Measurements from ENCODE around the gene POLA1.

POLA1 gene

GRCh38 chrX:24963823-24964222 lies 270.1 kb downstream of the POLA1 start:
- no peak overlapping the region for H3K56ac ChIP-seq (ENCODE audit: low read length)
- H4K5ac ChIP-seq (ENCODE audit: low read length) = no peak overlapping the region
- no peak overlapping the region for H3K18ac ChIP-seq (ENCODE audit: low read length)
- H3K23ac ChIP-seq (ENCODE audit: low read length) = no peak overlapping the region
- no peak overlapping the region for H3K4me2 ChIP-seq (ENCODE audit: low read length)
- no peak overlapping the region for H2BK15ac ChIP-seq (replicated peaks; ENCODE audit: low read depth)
- no peak overlapping the region for H3K27ac ChIP-seq (ENCODE audit: low read depth, low read length)
- DNase-seq = peak; percentile 59
- H3K79me2 ChIP-seq (ENCODE audit: control insufficient read depth, insufficient read depth, low read length) = no peaks in the 10 kb centered on the region
- H4K8ac ChIP-seq (ENCODE audit: low read depth, low read length) = no peak overlapping the region
- H2AK5ac ChIP-seq (ENCODE audit: low read length) = no peak overlapping the region
- H2BK120ac ChIP-seq (ENCODE audit: low read depth, low read length) = no peak overlapping the region
- H2BK5ac ChIP-seq (ENCODE audit: low read length) = no peak overlapping the region
- H3K27me3 ChIP-seq (ENCODE audit: insufficient read depth, low read length, poor library complexity) = no peaks in the 10 kb centered on the region
- H3K4me3 ChIP-seq (ENCODE audit: low read length) = no peak overlapping the region
- H3K4ac ChIP-seq (ENCODE audit: low read depth, low read length) = no peak overlapping the region
- H3K9ac ChIP-seq (ENCODE audit: low read length) = no peak overlapping the region
- no peaks in the 10 kb centered on the region for H3K4me1 ChIP-seq (ENCODE audit: control insufficient read depth, low read depth, low read length)
- no peaks in the 10 kb centered on the region for H3K79me1 ChIP-seq (ENCODE audit: low read length)
- H3K36me3 ChIP-seq (ENCODE audit: control insufficient read depth, insufficient read depth, low read length) = no peaks in the 10 kb centered on the region
- WGBS (ENCODE audit: extremely low coverage, insufficient coverage, low lambda C conversion rate) = no CpG with 5 or more reads among the region's 2 CpGs

GRCh38 chrX:24965372-24965771 lies 271.7 kb downstream of the POLA1 start:
- Histone ChIP-seq H2BK120ac (ENCODE audit: low read depth, low read length) (no peak overlapping the region), H3K27me3 (ENCODE audit: insufficient read depth, low read length, poor library complexity) (no peaks in the 10 kb centered on the region), H2BK5ac (ENCODE audit: low read length) (no peak overlapping the region), H3K4me1 (ENCODE audit: control insufficient read depth, low read depth, low read length) (no peaks in the 10 kb centered on the region), H3K79me1 (ENCODE audit: low read length) (no peaks in the 10 kb centered on the region), H3K23ac (ENCODE audit: low read length) (no peak overlapping the region), H3K4me2 (ENCODE audit: low read length) (no peak overlapping the region), H3K18ac (ENCODE audit: low read length) (no peak overlapping the region), H3K56ac (ENCODE audit: low read length) (no peak overlapping the region), H3K4ac (ENCODE audit: low read depth, low read length) (no peak overlapping the region), H2AK5ac (ENCODE audit: low read length) (no peak overlapping the region), H3K4me3 (ENCODE audit: low read length) (no peak overlapping the region), H3K36me3 (ENCODE audit: control insufficient read depth, insufficient read depth, low read length) (no peaks in the 10 kb centered on the region), H3K79me2 (ENCODE audit: control insufficient read depth, insufficient read depth, low read length) (no peaks in the 10 kb centered on the region), H3K9ac (ENCODE audit: low read length) (no peak overlapping the region), H3K27ac (ENCODE audit: low read depth, low read length) (no peak overlapping the region), H4K5ac (ENCODE audit: low read length) (no peak overlapping the region), H4K8ac (ENCODE audit: low read depth, low read length) (no peak overlapping the region), H2BK15ac (replicated peaks; ENCODE audit: low read depth) (no peak overlapping the region)
- no peak for DNase-seq
- WGBS (ENCODE audit: extremely low coverage, insufficient coverage, low lambda C conversion rate) = no CpG with 5 or more reads among the region's 1 CpG

DNA sequence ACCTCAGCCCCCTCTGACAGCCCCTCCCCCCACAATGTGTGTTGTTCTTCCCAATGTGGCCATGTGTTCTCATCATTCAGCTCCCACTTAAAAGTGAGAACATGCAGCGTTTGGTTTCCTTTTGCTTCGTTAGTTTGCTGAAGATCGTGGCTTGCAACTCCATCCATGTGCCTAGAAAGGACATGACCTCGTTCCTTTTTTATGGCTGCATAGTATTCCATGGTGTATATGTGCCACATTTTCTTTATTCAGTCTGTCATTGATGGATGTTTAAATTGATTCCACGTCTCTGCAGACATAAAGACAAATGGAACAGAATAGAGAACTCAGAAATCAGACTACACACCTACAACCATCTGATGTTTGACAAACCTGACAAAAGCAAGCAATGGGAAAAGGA lies 276.1 kb downstream of the POLA1 start:
- H3K79me2 ChIP-seq (ENCODE audit: control insufficient read depth, insufficient read depth, low read length) = no peaks in the 10 kb centered on the region
- no peak overlapping the region for H3K4ac ChIP-seq (ENCODE audit: low read depth, low read length)
- no peak overlapping the region for H2BK5ac ChIP-seq (ENCODE audit: low read length)
- H3K18ac ChIP-seq (ENCODE audit: low read length) = no peak overlapping the region
- no peak overlapping the region for H2AK5ac ChIP-seq (ENCODE audit: low read length)
- no peak overlapping the region for H4K8ac ChIP-seq (ENCODE audit: low read depth, low read length)
- H2BK15ac ChIP-seq (replicated peaks; ENCODE audit: low read depth) = no peak overlapping the region
- H3K79me1 ChIP-seq (ENCODE audit: low read length) = no peaks in the 10 kb centered on the region
- no peak overlapping the region for H3K56ac ChIP-seq (ENCODE audit: low read length)
- no peak for DNase-seq
- H3K27ac ChIP-seq (ENCODE audit: low read depth, low read length) = no peak overlapping the region
- H3K27me3 ChIP-seq (ENCODE audit: insufficient read depth, low read length, poor library complexity) = no peaks in the 10 kb centered on the region
- H3K9ac ChIP-seq (ENCODE audit: low read length) = no peak overlapping the region
- no peak overlapping the region for H3K23ac ChIP-seq (ENCODE audit: low read length)
- H4K5ac ChIP-seq (ENCODE audit: low read length) = no peak overlapping the region
- no CpG with 5 or more reads among the region's 5 CpGs for WGBS (ENCODE audit: extremely low coverage, insufficient coverage, low lambda C conversion rate)
- no peak overlapping the region for H2BK120ac ChIP-seq (ENCODE audit: low read depth, low read length)
- no peaks in the 10 kb centered on the region for H3K4me1 ChIP-seq (ENCODE audit: control insufficient read depth, low read depth, low read length)
- H3K36me3 ChIP-seq (ENCODE audit: control insufficient read depth, insufficient read depth, low read length) = no peaks in the 10 kb centered on the region
- H3K4me2 ChIP-seq (ENCODE audit: low read length) = no peak overlapping the region
- H3K4me3 ChIP-seq (ENCODE audit: low read length) = no peak overlapping the region

GRCh38 chrX:24979081-24979480 lies 285.4 kb downstream of the POLA1 start:
- H2BK120ac ChIP-seq (ENCODE audit: low read depth, low read length) = no peak overlapping the region
- DNase-seq = no peak
- no peaks in the 10 kb centered on the region for H3K4me1 ChIP-seq (ENCODE audit: control insufficient read depth, low read depth, low read length)
- no peaks in the 10 kb centered on the region for H3K79me2 ChIP-seq (ENCODE audit: control insufficient read depth, insufficient read depth, low read length)
- H2BK5ac ChIP-seq (ENCODE audit: low read length) = no peak overlapping the region
- H3K4me2 ChIP-seq (ENCODE audit: low read length) = no peak overlapping the region
- no peaks in the 10 kb centered on the region for H3K27me3 ChIP-seq (ENCODE audit: insufficient read depth, low read length, poor library complexity)
- no peak overlapping the region for H4K8ac ChIP-seq (ENCODE audit: low read depth, low read length)
- H3K79me1 ChIP-seq (ENCODE audit: low read length) = no peaks in the 10 kb centered on the region
- H3K36me3 ChIP-seq (ENCODE audit: control insufficient read depth, insufficient read depth, low read length) = no peaks in the 10 kb centered on the region
- H3K9ac ChIP-seq (ENCODE audit: low read length) = no peak overlapping the region
- H3K18ac ChIP-seq (ENCODE audit: low read length) = no peak overlapping the region
- no peak overlapping the region for H3K23ac ChIP-seq (ENCODE audit: low read length)
- H3K27ac ChIP-seq (ENCODE audit: low read depth, low read length) = no peak overlapping the region
- H3K4me3 ChIP-seq (ENCODE audit: low read length) = no peak overlapping the region
- no peak overlapping the region for H2AK5ac ChIP-seq (ENCODE audit: low read length)
- no CpG with 5 or more reads among the region's 3 CpGs for WGBS (ENCODE audit: extremely low coverage, insufficient coverage, low lambda C conversion rate)
- no peak overlapping the region for H4K5ac ChIP-seq (ENCODE audit: low read length)
- no peak overlapping the region for H2BK15ac ChIP-seq (replicated peaks; ENCODE audit: low read depth)
- no peak overlapping the region for H3K4ac ChIP-seq (ENCODE audit: low read depth, low read length)
- H3K56ac ChIP-seq (ENCODE audit: low read length) = no peak overlapping the region

DNA sequence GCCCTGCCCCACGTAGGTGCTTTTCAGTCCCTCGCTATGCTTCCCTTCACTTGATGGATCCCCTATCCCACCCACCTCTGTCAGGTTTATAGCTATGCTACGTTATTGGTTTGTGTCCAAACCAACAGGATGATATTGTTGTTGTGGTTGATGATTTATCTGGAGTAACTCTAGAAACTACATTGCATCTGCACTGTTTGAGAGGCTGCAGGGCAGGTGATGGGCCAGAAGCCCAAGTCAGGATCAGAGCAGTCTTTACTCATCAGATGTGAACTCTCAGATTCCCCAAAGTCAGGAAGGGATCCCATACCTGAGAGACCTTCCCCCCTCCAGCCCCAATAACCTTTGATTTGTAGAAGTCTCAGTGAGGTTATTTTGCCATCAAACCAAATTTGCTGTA lies 287.3 kb downstream of the POLA1 start:
- H3K9ac ChIP-seq (ENCODE audit: low read length) = no peak overlapping the region
- H3K27ac ChIP-seq (ENCODE audit: low read depth, low read length) = no peak overlapping the region
- no peak overlapping the region for H4K8ac ChIP-seq (ENCODE audit: low read depth, low read length)
- no peak overlapping the region for H2BK120ac ChIP-seq (ENCODE audit: low read depth, low read length)
- no peaks in the 10 kb centered on the region for H3K79me1 ChIP-seq (ENCODE audit: low read length)
- H2BK5ac ChIP-seq (ENCODE audit: low read length) = no peak overlapping the region
- no peak overlapping the region for H3K56ac ChIP-seq (ENCODE audit: low read length)
- no peak overlapping the region for H2BK15ac ChIP-seq (replicated peaks; ENCODE audit: low read depth)
- no peak overlapping the region for H3K4me3 ChIP-seq (ENCODE audit: low read length)
- no peak for DNase-seq
- no peaks in the 10 kb centered on the region for H3K27me3 ChIP-seq (ENCODE audit: insufficient read depth, low read length, poor library complexity)
- H3K4ac ChIP-seq (ENCODE audit: low read depth, low read length) = no peak overlapping the region
- H3K79me2 ChIP-seq (ENCODE audit: control insufficient read depth, insufficient read depth, low read length) = no peaks in the 10 kb centered on the region
- no peak overlapping the region for H3K18ac ChIP-seq (ENCODE audit: low read length)
- no peaks in the 10 kb centered on the region for H3K36me3 ChIP-seq (ENCODE audit: control insufficient read depth, insufficient read depth, low read length)
- no peak overlapping the region for H2AK5ac ChIP-seq (ENCODE audit: low read length)
- no peak overlapping the region for H3K4me2 ChIP-seq (ENCODE audit: low read length)
- no peak overlapping the region for H4K5ac ChIP-seq (ENCODE audit: low read length)
- H3K4me1 ChIP-seq (ENCODE audit: control insufficient read depth, low read depth, low read length) = no peaks in the 10 kb centered on the region
- H3K23ac ChIP-seq (ENCODE audit: low read length) = no peak overlapping the region
- no CpG with 5 or more reads among the region's 3 CpGs for WGBS (ENCODE audit: extremely low coverage, insufficient coverage, low lambda C conversion rate)

- Histone ChIP-seq H4K8ac (ENCODE audit: low read depth, low read length) (no peak overlapping the region), H3K4me3 (ENCODE audit: low read length) (no peak overlapping the region), H4K5ac (ENCODE audit: low read length) (no peak overlapping the region), H3K79me2 (ENCODE audit: control insufficient read depth, insufficient read depth, low read length) (no peaks in the 10 kb centered on the region), H3K27ac (ENCODE audit: low read depth, low read length) (no peak overlapping the region), H3K23ac (ENCODE audit: low read length) (no peak overlapping the region), H3K4ac (ENCODE audit: low read depth, low read length) (no peak overlapping the region), H2AK5ac (ENCODE audit: low read length) (no peak overlapping the region), H3K79me1 (ENCODE audit: low read length) (no peaks in the 10 kb centered on the region), H3K4me1 (ENCODE audit: control insufficient read depth, low read depth, low read length) (no peaks in the 10 kb centered on the region), H3K18ac (ENCODE audit: low read length) (no peak overlapping the region), H3K9ac (ENCODE audit: low read length) (no peak overlapping the region), H2BK5ac (ENCODE audit: low read length) (no peak overlapping the region), H3K4me2 (ENCODE audit: low read length) (no peak overlapping the region), H3K36me3 (ENCODE audit: control insufficient read depth, insufficient read depth, low read length) (no peaks in the 10 kb centered on the region), H2BK15ac (replicated peaks; ENCODE audit: low read depth) (no peak overlapping the region), H2BK120ac (ENCODE audit: low read depth, low read length) (no peak overlapping the region), H3K56ac (ENCODE audit: low read length) (no peak overlapping the region), H3K27me3 (ENCODE audit: insufficient read depth, low read length, poor library complexity) (no peaks in the 10 kb centered on the region)
- no peak for DNase-seq
- WGBS (ENCODE audit: extremely low coverage, insufficient coverage, low lambda C conversion rate) = no CpG with 5 or more reads among the region's 5 CpGs
Observed at GRCh38 chrX:24982306-24982965, 288.7 kb downstream of the POLA1 start.
